Cardiac fibroblast (primary cell): Measurements from ENCODE around the gene BCL7B.

Experiments used
- DNase-seq, 2 donors: peaks; one replicate each; pipeline versions ENCODE4 v3.0.0 to v3.0.0-alpha.2; 2010; ENCODE audit warnings: low read depth in 2 of 2
- H3K4me3 ChIP-seq, 2 donors: replicated peaks in 1 of 2; 1 replicate in 1 of 2; 2 replicates in 1 of 2; pipeline ENCODE4 v1.5.1; 2011; ENCODE audit warnings: low read depth in 2 of 2, low read length in 2 of 2, mild to moderate bottlenecking in 2 of 2, moderate library complexity in 1 of 2
- TF ChIP-seq, protein P1 (sequence below): IDR thresholded peaks from one replicate; pipeline ENCODE4 v1.5.1; 2011; ENCODE audit warnings: low read depth, mild to moderate bottlenecking, low read length, inconsistent platforms

The BCL7B gene

GRCh38 chr7:73557397-73558257 lies at the start of gene BCL7B:
TSS of gene BCL7B (minus strand) at chr7:73557690. CDS start at chr7:73557578, 112 bp downstream.
- TF ChIP-seq, protein P1, sequence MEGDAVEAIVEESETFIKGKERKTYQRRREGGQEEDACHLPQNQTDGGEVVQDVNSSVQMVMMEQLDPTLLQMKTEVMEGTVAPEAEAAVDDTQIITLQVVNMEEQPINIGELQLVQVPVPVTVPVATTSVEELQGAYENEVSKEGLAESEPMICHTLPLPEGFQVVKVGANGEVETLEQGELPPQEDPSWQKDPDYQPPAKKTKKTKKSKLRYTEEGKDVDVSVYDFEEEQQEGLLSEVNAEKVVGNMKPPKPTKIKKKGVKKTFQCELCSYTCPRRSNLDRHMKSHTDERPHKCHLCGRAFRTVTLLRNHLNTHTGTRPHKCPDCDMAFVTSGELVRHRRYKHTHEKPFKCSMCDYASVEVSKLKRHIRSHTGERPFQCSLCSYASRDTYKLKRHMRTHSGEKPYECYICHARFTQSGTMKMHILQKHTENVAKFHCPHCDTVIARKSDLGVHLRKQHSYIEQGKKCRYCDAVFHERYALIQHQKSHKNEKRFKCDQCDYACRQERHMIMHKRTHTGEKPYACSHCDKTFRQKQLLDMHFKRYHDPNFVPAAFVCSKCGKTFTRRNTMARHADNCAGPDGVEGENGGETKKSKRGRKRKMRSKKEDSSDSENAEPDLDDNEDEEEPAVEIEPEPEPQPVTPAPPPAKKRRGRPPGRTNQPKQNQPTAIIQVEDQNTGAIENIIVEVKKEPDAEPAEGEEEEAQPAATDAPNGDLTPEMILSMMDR, result no peak
- peak; percentile 59 to 70 for DNase-seq
- H3K4me3 ChIP-seq, result peak within 1 kb of the TSS; percentile 75 to 87

- no peak overlapping the region for H3K4me3 ChIP-seq
- TF ChIP-seq, protein P1, result no peak
- no peak for DNase-seq
Observed at GRCh38 chr7:73605601-73606220, 48.2 kb upstream of the BCL7B start.

DNA sequence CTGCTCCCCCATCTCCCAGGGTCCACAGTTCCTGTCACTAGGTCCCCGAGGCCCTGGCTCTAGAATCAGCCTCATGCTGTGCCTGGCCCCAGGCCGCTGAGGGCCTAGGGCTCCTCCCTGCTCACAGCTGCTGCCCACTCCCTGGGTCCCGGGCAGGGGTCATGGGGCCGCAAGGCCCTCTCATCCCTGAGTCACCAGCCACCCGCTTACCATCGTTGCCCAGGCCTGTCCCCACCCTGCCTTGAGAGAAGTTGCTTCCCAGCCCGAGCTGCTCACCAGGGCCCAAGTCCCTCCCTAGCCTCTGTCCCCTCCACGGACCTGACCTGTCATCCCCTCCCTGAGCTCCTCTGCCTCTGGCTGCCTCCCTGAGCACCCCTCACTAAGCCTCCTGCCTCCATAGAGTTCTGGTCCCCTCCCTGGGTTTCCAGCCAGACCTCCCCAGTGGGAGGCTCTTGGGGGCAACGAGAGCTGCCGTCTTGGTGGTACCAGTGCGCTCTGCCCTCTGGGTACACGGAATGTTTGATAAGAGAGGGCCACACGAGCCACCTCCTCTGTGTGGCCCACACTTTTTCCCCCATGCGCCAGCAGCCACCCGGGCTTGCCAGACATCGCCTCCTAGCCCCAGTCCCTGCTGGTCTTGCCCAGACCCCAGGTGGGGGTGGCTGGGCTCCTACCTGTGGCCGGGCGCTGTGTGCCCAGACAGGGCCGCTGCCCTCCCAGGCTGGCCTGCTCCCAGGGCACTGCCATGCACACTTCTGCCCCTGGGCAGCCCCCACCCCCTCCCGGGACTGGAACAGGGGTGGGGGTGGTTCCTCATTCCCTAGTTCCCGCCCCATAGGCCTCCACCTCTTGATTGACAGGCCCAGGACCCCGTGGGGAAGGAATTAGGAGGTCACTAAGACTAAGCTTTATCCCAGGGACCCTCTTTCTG lies 45.5 kb upstream of the BCL7B start:
- TF ChIP-seq, protein P1, result no peak
- H3K4me3 ChIP-seq, result no peak overlapping the region
- no peak for DNase-seq

DNA sequence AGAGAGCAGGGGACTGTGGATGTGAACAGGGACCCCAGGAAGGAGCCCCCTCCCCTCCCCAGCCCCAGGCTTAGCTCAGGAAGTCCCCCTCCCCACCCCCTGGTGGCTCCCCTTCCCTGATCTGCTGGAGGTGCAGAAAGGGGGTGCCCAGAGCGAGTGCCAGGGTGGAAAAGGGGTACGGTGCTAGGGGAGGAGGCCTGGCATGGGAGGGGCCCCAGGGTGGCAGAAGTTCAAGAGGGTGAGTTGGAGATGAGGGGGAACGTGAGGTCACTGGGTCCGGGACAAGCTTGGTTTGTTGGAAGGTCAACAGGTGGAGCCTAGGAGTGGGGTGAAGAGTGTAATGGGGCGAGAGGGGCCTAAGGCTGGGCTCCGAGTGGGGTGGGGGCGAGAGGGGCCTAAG lies 42.4 kb upstream of the BCL7B start:
- TF ChIP-seq, protein P1, result no peak
- H3K4me3 ChIP-seq, result no peak overlapping the region
- no peak for DNase-seq

GRCh38 chr7:73599151-73599882 lies 41.8 kb upstream of the BCL7B start:
- no peak overlapping the region for H3K4me3 ChIP-seq
- TF ChIP-seq, protein P1, result no peak
- no peak for DNase-seq
